Purkinje cell (primary cell): ENCODE measurements around the gene TDRD5. TPM values are rescaled to one million over a fixed set of nuclear protein-coding genes. Genes with fewer than 3 reads are reported as not detected.

Experiments used
- polyA plus RNA-seq: library from polyadenylated mRNA; unstranded; fragments of >200 nt; fragmentation: Nextera tagmentation; gene quantifications from 2 replicates; pipeline ENCODE4 v1.2.1, GENCODE V29; 2014

Gene TDRD5, protein sequence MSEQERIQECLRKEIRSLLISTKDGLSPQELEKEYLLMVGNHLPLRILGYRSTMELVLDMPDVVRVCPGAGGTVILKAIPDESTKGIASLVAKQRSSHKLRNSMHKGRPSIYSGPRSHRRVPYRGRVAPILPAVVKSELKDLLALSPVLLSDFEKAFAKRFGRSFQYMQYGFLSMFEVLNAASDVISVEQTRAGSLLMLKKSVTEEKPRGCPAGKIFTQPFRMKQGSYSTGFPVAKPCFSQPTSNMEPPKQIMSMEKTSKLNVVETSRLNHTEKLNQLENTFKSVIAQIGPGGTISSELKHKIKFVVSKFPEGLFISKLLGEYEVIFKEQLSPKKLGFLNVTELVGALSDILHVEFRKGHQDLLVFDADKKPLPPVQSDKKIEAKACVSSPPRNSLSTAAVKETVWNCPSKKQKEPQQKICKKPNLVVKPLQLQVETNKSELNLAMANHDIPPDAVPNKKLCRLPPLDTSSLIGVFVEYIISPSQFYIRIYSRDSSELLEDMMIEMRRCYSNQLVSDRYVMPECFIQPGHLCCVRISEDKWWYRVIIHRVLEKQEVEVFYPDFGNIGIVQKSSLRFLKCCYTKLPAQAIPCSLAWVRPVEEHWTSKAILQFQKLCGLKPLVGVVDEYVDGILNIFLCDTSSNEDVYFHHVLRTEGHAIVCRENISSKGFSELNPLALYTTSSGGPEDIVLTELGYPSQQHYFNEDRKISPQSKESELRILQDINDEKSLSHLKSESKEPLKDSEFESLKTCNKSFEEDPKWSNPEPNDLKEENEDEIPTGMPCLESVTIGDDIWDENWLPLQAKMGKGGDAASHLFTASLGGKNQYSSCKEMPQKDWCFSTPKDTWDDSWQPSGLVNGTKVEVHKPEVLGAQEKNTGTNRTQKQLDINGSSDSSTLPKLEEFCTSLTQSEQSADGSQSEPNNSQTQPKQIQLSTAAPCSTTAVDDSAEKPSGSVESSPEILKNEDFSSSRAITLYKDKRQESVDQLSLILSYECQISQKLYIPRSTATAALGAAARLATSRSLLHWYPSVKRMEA
- polyA plus RNA-seq, result not detected in 2 replicates

GRCh38 chr1:179591592-179592580, at the start of gene TDRD5:
TDRD5 (plus strand) TSS chr1:179591832; CDS start chr1:179592616, 784 bp downstream.

DNA sequence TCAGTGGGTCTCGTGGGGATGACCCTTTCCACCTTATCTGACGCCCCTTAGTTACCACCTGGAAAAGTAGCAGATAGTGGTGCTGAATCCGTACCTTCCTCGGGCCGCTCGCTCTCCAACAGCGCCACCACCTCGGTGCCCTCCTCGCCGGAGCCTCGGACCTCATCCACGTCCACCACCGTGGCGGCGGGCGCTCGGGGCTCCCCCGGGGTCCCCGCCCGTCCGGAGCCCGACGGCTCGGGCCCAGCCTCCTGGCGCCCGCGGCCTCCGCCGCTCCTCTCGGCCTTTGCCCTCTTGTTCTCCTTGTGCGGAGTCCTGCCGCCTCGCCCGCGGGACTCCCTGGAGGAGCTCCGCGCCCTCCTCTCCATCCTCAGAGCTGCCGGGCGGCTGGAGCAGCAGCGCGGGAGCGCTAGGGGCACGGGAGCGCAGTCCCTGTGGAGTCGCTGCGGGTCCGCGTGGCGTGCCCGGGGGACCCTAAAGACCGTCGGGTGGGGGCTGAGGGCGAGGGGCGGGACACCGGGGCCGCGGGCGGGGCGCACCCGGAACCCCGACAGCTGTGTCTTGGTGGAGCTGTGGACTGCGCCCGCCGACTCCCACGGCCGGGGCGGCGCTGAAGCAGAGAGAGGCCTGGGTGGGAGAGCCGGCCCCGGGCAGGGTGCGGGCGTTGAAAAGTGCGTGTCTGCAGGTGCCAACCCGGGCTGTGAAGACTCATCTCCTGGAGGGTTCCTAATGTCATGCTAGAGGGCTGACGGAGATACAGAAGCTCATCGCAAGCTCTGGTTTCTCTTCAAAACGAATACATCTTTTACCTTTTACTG, 15.9 kb upstream of the TDRD5 start, which contains the start of gene NPHS2:
NPHS2 (minus strand) TSS at position 452 of the 818 bp plus-strand sequence; CDS start at position 368, 84 bp downstream.

Other genes with a start within 250 kb of the TDRD5 start
- 0.69 TPM in 1 of 2 replicates, not detected in the other for gene AXDND1, start 225.9 kb upstream of the TDRD5 start, polyA plus RNA-seq
- not detected in 2 replicates for gene NPHS2, start 15.9 kb upstream of the TDRD5 start, polyA plus RNA-seq
- not detected in 2 replicates for gene FAM163A, start 151.5 kb downstream of the TDRD5 start, polyA plus RNA-seq